SJCRH30 (cell line): ENCODE results near the gene RBM28. TPM values are rescaled to one million over a fixed set of nuclear protein-coding genes. Genes with fewer than 3 reads are reported as not detected.

ENCODE experiments used
- DNase-seq, 2 experiments: peaks; one replicate each; pipeline ENCODE4 v3.0.0-alpha.2; 2015 to 2020
- H3K27ac ChIP-seq: fragments of 250-450 bp; sonication (Bioruptor Pico); 2 replicates; pipeline ENCODE4 v1.5.1; 2020; ENCODE audit warnings: mild to moderate bottlenecking, moderate library complexity
- H3K27me3 ChIP-seq: fragments of 250-450 bp; sonication (Bioruptor Pico); 2 replicates; pipeline ENCODE4 v1.5.1; 2020; ENCODE audit warnings: mild to moderate bottlenecking, moderate library complexity
- H3K36me3 ChIP-seq: fragments of 250-450 bp; sonication (Bioruptor Pico); 2 replicates; pipeline ENCODE4 v1.5.1; 2020; ENCODE audit warnings: mild to moderate bottlenecking, moderate library complexity
- H3K4me1 ChIP-seq: fragments of 250-450 bp; sonication (Bioruptor Pico); 2 replicates; pipeline ENCODE4 v1.5.1; 2020; ENCODE audit warnings: mild to moderate bottlenecking, moderate library complexity
- H3K4me3 ChIP-seq: fragments of 250-450 bp; sonication (Bioruptor Pico); 2 replicates; pipeline ENCODE4 v1.5.1; 2020; ENCODE audit warnings: mild to moderate bottlenecking, moderate library complexity
- H3K9me3 ChIP-seq: fragments of 250-450 bp; sonication (Bioruptor Pico); replicated peaks from 2 replicates; pipeline ENCODE4 v1.5.1; 2020; ENCODE audit warnings: mild to moderate bottlenecking, moderate library complexity
- total RNA-seq: library from RNA; depleted of rRNA; stranded (reverse); fragments of >200 nt; shearing (Covaris generic); gene quantifications from 2 replicates; pipeline ENCODE4 v1.2.3, GENCODE V29; 2014; rRNA removed

Gene RBM28
- total RNA-seq, 1 experiment from 2014 or later: 49.7 TPM

- Histone ChIP-seq H3K4me3 (no peak overlapping the region), H3K4me1 (peaks cover 10% of the 10 kb centered on the region), H3K9me3 (no peaks in the 10 kb centered on the region), H3K27ac (no peak overlapping the region), H3K36me3 (no peaks in the 10 kb centered on the region), H3K27me3 (no peaks in the 10 kb centered on the region)
- peak; percentile 69 to 80 for DNase-seq
These were observed 84.3 kb downstream of the RBM28 start for GRCh38 chr7:128259131-128260061.

- Histone ChIP-seq H3K4me1 (peaks cover 10% of the 10 kb centered on the region), H3K9me3 (no peaks in the 10 kb centered on the region), H3K4me3 (no peak overlapping the region), H3K27ac (no peak overlapping the region), H3K27me3 (no peaks in the 10 kb centered on the region), H3K36me3 (no peaks in the 10 kb centered on the region)
- no peak for DNase-seq
These were observed 86.2 kb downstream of the RBM28 start for GRCh38 chr7:128257458-128257857.

- DNase-seq: no peak
These were observed 88.4 kb downstream of the RBM28 start for GRCh38 chr7:128255271-128255670.

GRCh38 chr7:128254470-128254869 lies 89.2 kb downstream of the RBM28 start:
- peaks cover 5% of the 10 kb centered on the region for H3K4me1 ChIP-seq
- no peak overlapping the region for H3K4me3 ChIP-seq
- no peak overlapping the region for H3K27ac ChIP-seq
- H3K36me3 ChIP-seq: no peaks in the 10 kb centered on the region
- no peaks in the 10 kb centered on the region for H3K9me3 ChIP-seq
- no peak for DNase-seq
- 0 out of 2 replicates have a peak, but pooled peaks cover 3% of the 10 kb centered on the region for H3K27me3 ChIP-seq

More at GRCh38 chr7:128255271-128255670, 88.4 kb downstream of the RBM28 start:
- H3K27ac ChIP-seq: no peak overlapping the region
- no peaks in the 10 kb centered on the region for H3K36me3 ChIP-seq
- H3K4me3 ChIP-seq: no peak overlapping the region
- H3K27me3 ChIP-seq: no peaks in the 10 kb centered on the region
- H3K9me3 ChIP-seq: no peaks in the 10 kb centered on the region
- H3K4me1 ChIP-seq: peaks cover 10% of the 10 kb centered on the region

- no peak overlapping the region for H3K27ac ChIP-seq
- no peaks in the 10 kb centered on the region for H3K9me3 ChIP-seq
- no peak overlapping the region for H3K4me3 ChIP-seq
- no peaks in the 10 kb centered on the region for H3K4me1 ChIP-seq
- H3K27me3 ChIP-seq: 0 out of 2 replicates have a peak, but pooled peaks cover 3% of the 10 kb centered on the region
- DNase-seq: no peak
- H3K36me3 ChIP-seq: no peaks in the 10 kb centered on the region
These were observed 90.0 kb downstream of the RBM28 start for GRCh38 chr7:128253701-128254100.

- Histone ChIP-seq H3K27ac (no peak overlapping the region), H3K9me3 (no peaks in the 10 kb centered on the region), H3K4me3 (no peak overlapping the region), H3K36me3 (no peaks in the 10 kb centered on the region), H3K27me3 (0 out of 2 replicates have a peak, but pooled peaks cover 3% of the 10 kb centered on the region), H3K4me1 (no peaks in the 10 kb centered on the region)
- DNase-seq: no peak
These were observed 92.4 kb downstream of the RBM28 start for GRCh38 chr7:128251337-128251736.

Other genes with a start within 250 kb of the RBM28 start
- gene LEP, start 102.6 kb downstream of the RBM28 start, total RNA-seq: not detected in 2 replicates
- gene PRRT4, start 17.8 kb upstream of the RBM28 start, total RNA-seq: 3.2 and 5.1 TPM in 2 replicates
- gene IMPDH1, start 66.1 kb upstream of the RBM28 start, total RNA-seq: 43.2 and 47.9 TPM in 2 replicates
- 33.1 and 34.6 TPM in 2 replicates for gene HILPDA, start 112.0 kb upstream of the RBM28 start, total RNA-seq
- 45.4 and 46.6 TPM in 2 replicates for gene METTL2B, start 132.8 kb upstream of the RBM28 start, total RNA-seq